SK-N-SH (cell line): ENCODE results near the gene MEFV. TPM values are rescaled to one million over a fixed set of nuclear protein-coding genes. Genes with fewer than 3 reads are reported as not detected.
A peak's percentile ranks its signal among the peaks of the same experiment; 100 is the strongest.

Source experiments
- CTCF ChIA-PET: fragments of 300-600, 350-600 bp; formaldehyde crosslinking; extraction: SDS; loops from one replicate; lab custom pipeline; 2021; lab: Yijun Ruan, JAX
- POLR2A ChIA-PET: fragments of 350-600 bp; sonication (Branson Sonifier 250); formaldehyde crosslinking; extraction: SDS; loops from one replicate; lab custom pipeline; 2020; ENCODE audit warnings: antibody characterized with exemption, inconsistent platforms; lab: Yijun Ruan, JAX
- DNase-seq: peaks from one replicate; pipeline ENCODE4 v3.0.0; 2012
- H2AFZ ChIP-seq: fragments of 200-600 bp; sonication (generic); 2 replicates; pipeline ENCODE4 v1.8.1; 2016; ENCODE audit warnings: antibody characterized with exemption, mild to moderate bottlenecking, low read depth
- H3F3A ChIP-seq: fragments of 200-600 bp; sonication (generic); replicated peaks from 2 replicates; pipeline ENCODE3; 2016; ENCODE audit warnings: antibody characterized with exemption, mild to moderate bottlenecking; ENCODE audit not compliant: insufficient read depth
- H3K27ac ChIP-seq, 2 experiments: fragments of 200-500 bp in 1 of 2; fragments of 200-600 bp in 1 of 2; sonication (Bioruptor generic) in 1 of 2; sonication (generic), shearing (Covaris generic) in 1 of 2; 2 replicates each; pipeline versions ENCODE4 v1.5.1 to v1.6.1; 2014 to 2016; ENCODE audit warnings: low read depth in 2 of 2, inconsistent platforms in 1 of 2, low read length in 1 of 2, mild to moderate bottlenecking in 1 of 2, mixed read lengths in 1 of 2
- H3K27me3 ChIP-seq: fragments of 200-600 bp; sonication (generic), shearing (Covaris generic); 2 replicates; pipeline ENCODE4 v1.6.1; 2016; ENCODE audit warnings: mixed run types; ENCODE audit not compliant: insufficient read depth
- H3K36me3 ChIP-seq, 2 experiments: fragments of 200-500 bp in 1 of 2; fragments of 200-600 bp in 1 of 2; sonication (Bioruptor generic) in 1 of 2; sonication (generic) in 1 of 2; replicated peaks in 1 of 2; 2 replicates each; pipeline versions ENCODE3 to v1.5.1; 2014 to 2016; ENCODE audit warnings: low read length in 1 of 2, mild to moderate bottlenecking in 1 of 2; ENCODE audit not compliant: insufficient read depth in 2 of 2, control insufficient read depth in 1 of 2
- H3K4me1 ChIP-seq, 2 experiments: fragments of 200-500 bp in 1 of 2; fragments of 200-600 bp in 1 of 2; sonication (Bioruptor generic) in 1 of 2; sonication (generic), shearing (Covaris generic) in 1 of 2; 2 replicates each; pipeline versions ENCODE4 v1.5.1 to v1.6.1; 2014 to 2016; ENCODE audit warnings: low read depth in 1 of 2, low read length in 1 of 2, mixed run types in 1 of 2; ENCODE audit not compliant: insufficient read depth in 2 of 2, control insufficient read depth in 1 of 2
- H3K4me2 ChIP-seq: fragments of 200-600 bp; sonication (generic), shearing (Covaris generic); 2 replicates; pipeline ENCODE4 v1.6.1; 2017; ENCODE audit warnings: mixed run types
- H3K4me3 ChIP-seq, 2 experiments: fragments of 200-500 bp in 1 of 2; fragments of 200-600 bp in 1 of 2; sonication (Bioruptor generic) in 1 of 2; sonication (generic), shearing (Covaris generic) in 1 of 2; 2 replicates each; pipeline versions ENCODE4 v1.5.1 to v1.8.1; 2014 to 2016; ENCODE audit warnings: low read depth in 2 of 2, inconsistent platforms in 1 of 2, low read length in 1 of 2, mild to moderate bottlenecking in 1 of 2, mixed read lengths in 1 of 2, moderate library complexity in 1 of 2
- H3K79me2 ChIP-seq: fragments of 200-600 bp; sonication (generic); 2 replicates; pipeline ENCODE4 v1.8.1; 2017; ENCODE audit warnings: mild to moderate bottlenecking; ENCODE audit not compliant: insufficient read depth
- H3K9ac ChIP-seq: fragments of 200-600 bp; sonication (generic); 2 replicates; pipeline ENCODE4 v1.6.1; 2017; ENCODE audit warnings: mixed run types
- H3K9me2 ChIP-seq: fragments of 200-600 bp; sonication (generic); 2 replicates; pipeline ENCODE4 v1.6.1; 2017; ENCODE audit warnings: mixed run types
- H3K9me3 ChIP-seq: fragments of 200-600 bp; sonication (generic); 2 replicates; pipeline ENCODE4 v1.6.1; 2017; ENCODE audit warnings: mixed run types, mild to moderate bottlenecking, moderate library complexity
- H4K20me1 ChIP-seq: fragments of 200-600 bp; sonication (generic); 2 replicates; pipeline ENCODE4 v1.6.1; 2017; ENCODE audit warnings: mild to moderate bottlenecking, mixed run types; ENCODE audit not compliant: insufficient read depth
- FOXM1 ChIP-seq: IDR thresholded peaks from 2 replicates; pipeline ENCODE4 v1.4.0; 2012; ENCODE audit warnings: low read depth, mild to moderate bottlenecking
- MEF2A ChIP-seq: IDR thresholded peaks from 2 replicates; pipeline ENCODE4 v1.4.0; 2012; ENCODE audit warnings: low read depth, borderline replicate concordance
- MXI1 ChIP-seq: IDR thresholded peaks from 2 replicates; pipeline ENCODE4 v1.6.1; 2012; ENCODE audit warnings: mild to moderate bottlenecking, low read depth, low read length, improper control_type of control experiment
- POLR2AphosphoS5 ChIP-seq: IDR thresholded peaks from 2 replicates; pipeline ENCODE4 v1.6.1; 2012; ENCODE audit warnings: low read depth, low read length
- SMC3 ChIP-seq: IDR thresholded peaks from 2 replicates; pipeline ENCODE4 v1.6.1; 2012; ENCODE audit warnings: low read depth, low read length, improper control_type of control experiment
- TEAD4 ChIP-seq: IDR thresholded peaks from 2 replicates; pipeline ENCODE4 v1.4.0; 2012; ENCODE audit warnings: mild to moderate bottlenecking, borderline replicate concordance; ENCODE audit not compliant: insufficient read depth
- YY1 ChIP-seq: IDR thresholded peaks from 2 replicates; pipeline ENCODE4 v1.4.0; 2012; ENCODE audit warnings: low read depth, mild to moderate bottlenecking
- WGBS: methylation state at CpG from one replicate; pipeline ENCODE4 v1.1.6; 2017; ENCODE audit warnings: low lambda C conversion rate; 5-methylcytosine and 5-hydroxymethylcytosine counted together
- polyA plus RNA-seq, 3 experiments: library from polyadenylated mRNA; depleted of rRNA; stranded (reverse); fragments of >200 nt; gene quantifications; 2 replicates each; pipeline ENCODE4 v1.2.3, GENCODE V29; 2012
- TF ChIP-seq, protein P1 (sequence below): IDR thresholded peaks from 2 replicates; pipeline ENCODE4 v1.4.0; 2012; ENCODE audit warnings: low read depth, borderline replicate concordance

Gene MEFV
- polyA plus RNA-seq, 1 of the 3 experiments (the other 2 are of a cell fraction), result not detected

DNA sequence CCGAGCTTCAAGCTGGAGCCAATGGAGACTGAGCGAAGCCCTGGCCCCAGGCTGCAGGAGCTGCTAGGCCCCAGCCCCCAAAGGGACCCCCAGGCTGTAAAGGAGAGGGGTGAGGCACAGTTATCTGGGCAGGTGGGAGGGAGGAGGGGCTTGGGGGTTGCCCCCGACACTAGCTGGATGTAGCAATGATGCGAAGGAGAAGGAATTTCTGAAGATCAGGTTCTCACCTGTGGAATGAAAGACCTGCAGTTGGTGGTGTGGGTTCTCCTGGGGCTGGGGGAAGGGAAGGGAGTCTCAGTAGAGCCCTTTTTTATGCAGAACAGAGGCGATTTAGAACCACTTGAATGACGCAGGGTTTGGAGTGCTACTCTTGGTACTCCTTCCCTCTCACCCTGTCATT is 28.7 kb upstream of the MEFV start:
- H3K27me3 ChIP-seq, result no peaks in the 10 kb centered on the region
- peaks cover 14% of the 10 kb centered on the region for H3K9me3 ChIP-seq
- peak overlapping the region; percentile 84 to 91 for H3K4me3 ChIP-seq
- H3K9ac ChIP-seq, result no peak overlapping the region
- ChIA-PET CTCF (interaction anchor here (0.5 kb wide), 1 partner anchor 137 kb away, joined by 3 read pairs; no protein-coding TSS in a partner anchor), POLR2A (no interaction called here)
- TF ChIP-seq MEF2A, result no peak
- DNase-seq, result no peak
- no peak overlapping the region for H3K27ac ChIP-seq
- H4K20me1 ChIP-seq, result 0 out of 2 replicates have a peak, but pooled peaks cover 5% of the 10 kb centered on the region
- H3K36me3 ChIP-seq, result peaks cover 37 to 58% of the 10 kb centered on the region in 2 experiments
- H2AFZ ChIP-seq, result no peak overlapping the region
- H3K9me2 ChIP-seq, result no peaks in the 10 kb centered on the region
- WGBS, result 93% methylated on average over 6 of the region's 6 CpGs
- no peaks in the 10 kb centered on the region for H3F3A ChIP-seq
- peak overlapping the region; percentile 99 for H3K4me2 ChIP-seq
- peaks cover 68% of the 10 kb centered on the region for H3K79me2 ChIP-seq
- peaks cover 7 to 18% of the 10 kb centered on the region in 2 experiments for H3K4me1 ChIP-seq

DNA sequence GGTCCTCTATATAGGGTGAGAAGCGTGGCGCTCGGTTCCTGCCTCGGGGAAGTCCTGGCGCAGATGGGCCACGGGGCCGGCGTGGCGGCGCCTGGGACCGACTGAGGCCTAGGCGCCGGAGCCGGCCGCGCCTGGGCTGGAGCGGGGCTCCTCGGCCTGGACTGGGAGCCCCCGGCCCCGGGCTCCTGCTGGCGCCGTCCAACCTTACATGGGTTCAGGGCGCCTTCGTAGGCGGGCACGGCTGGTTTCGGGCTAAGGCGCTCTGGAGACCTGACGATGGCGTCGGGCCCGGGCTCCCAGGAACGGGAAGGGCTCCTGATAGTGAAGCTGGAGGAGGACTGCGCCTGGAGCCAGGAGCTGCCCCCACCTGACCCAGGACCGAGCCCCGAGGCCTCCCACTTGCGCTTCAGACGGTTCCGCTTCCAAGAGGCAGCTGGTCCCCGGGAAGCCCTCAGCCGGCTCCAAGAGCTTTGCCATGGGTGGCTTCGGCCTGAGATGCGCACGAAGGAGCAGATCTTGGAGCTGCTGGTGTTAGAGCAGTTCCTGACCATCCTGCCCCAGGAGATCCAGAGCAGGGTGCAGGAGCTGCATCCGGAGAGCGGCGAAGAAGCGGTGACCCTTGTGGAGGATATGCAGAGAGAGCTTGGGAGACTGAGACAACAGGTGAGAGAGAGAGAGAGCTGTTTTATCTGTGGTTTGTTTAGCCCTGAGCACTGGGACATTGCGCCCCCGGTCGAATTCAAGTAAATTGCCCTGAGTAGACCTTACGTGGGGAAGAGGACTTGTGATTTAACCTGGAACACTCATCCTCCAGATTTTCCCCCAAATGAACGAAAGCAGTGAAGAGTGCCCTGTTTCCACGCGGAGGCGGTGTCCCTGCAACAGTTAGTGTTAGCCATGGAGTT is 27.4 kb upstream of the MEFV start:
- H3F3A ChIP-seq, result peaks cover 4% of the 10 kb centered on the region
- peak overlapping the region; percentile 76 for H3K9ac ChIP-seq
- DNase-seq, result no peak
- H3K9me3 ChIP-seq, result peaks cover under 1% of the 10 kb centered on the region; the same call in 1 of the 2 replicates
- WGBS, result 9% methylated on average over 19 of the region's 56 CpGs
- TF ChIP-seq TEAD4 (no peak), MXI1 (no peak), YY1 (no peak), SMC3 (no peak), FOXM1 (no peak), POLR2AphosphoS5 (no peak)
- TF ChIP-seq, protein P1, sequence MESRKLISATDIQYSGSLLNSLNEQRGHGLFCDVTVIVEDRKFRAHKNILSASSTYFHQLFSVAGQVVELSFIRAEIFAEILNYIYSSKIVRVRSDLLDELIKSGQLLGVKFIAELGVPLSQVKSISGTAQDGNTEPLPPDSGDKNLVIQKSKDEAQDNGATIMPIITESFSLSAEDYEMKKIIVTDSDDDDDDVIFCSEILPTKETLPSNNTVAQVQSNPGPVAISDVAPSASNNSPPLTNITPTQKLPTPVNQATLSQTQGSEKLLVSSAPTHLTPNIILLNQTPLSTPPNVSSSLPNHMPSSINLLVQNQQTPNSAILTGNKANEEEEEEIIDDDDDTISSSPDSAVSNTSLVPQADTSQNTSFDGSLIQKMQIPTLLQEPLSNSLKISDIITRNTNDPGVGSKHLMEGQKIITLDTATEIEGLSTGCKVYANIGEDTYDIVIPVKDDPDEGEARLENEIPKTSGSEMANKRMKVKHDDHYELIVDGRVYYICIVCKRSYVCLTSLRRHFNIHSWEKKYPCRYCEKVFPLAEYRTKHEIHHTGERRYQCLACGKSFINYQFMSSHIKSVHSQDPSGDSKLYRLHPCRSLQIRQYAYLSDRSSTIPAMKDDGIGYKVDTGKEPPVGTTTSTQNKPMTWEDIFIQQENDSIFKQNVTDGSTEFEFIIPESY, result no peak
- TF ChIP-seq, all 33 proteins: peak for 0
- Histone ChIP-seq H2AFZ (0 out of 2 replicates have a peak overlapping the region, but pooled peaks have one; percentile 54), H4K20me1 (0 out of 2 replicates have a peak, but pooled peaks cover 5% of the 10 kb centered on the region), H3K4me3 (peak overlapping the region; percentile 84 to 91), H3K4me2 (peak overlapping the region; percentile 99), H3K27me3 (no peaks in the 10 kb centered on the region), H3K79me2 (peaks cover 54% of the 10 kb centered on the region), H3K9me2 (no peaks in the 10 kb centered on the region), H3K27ac (peak overlapping the region; percentile 98 to 99), H3K4me1 (peaks cover 7 to 18% of the 10 kb centered on the region in 2 experiments), H3K36me3 (peaks cover 24 to 44% of the 10 kb centered on the region in 2 experiments)
- POLR2A ChIA-PET, result interaction anchor here (0.8 to 1.9 kb wide), 6 partner anchors 17 to 217 kb away, joined by 4 to 9 read pairs (median 5); partner anchors contain the start of gene CLUAP1
- CTCF ChIA-PET, result interaction anchor here (0.6 to 1.3 kb wide), 6 partner anchors 16 to 655 kb away, joined by 3 to 5 read pairs (median 4); no protein-coding TSS in a partner anchor
